HepG2 (cell line): ENCODE results near the gene CKAP2L.

Experiments
- CEBPB ChIP-seq: IDR thresholded peaks from 2 replicates; pipeline ENCODE4 v1.6.1; 2011; ENCODE audit warnings: low read depth, low read length, improper control_type of control experiment, borderline replicate concordance
- CTCF ChIP-seq: sonication (generic); formaldehyde crosslinking; IDR thresholded peaks from 2 replicates; pipeline ENCODE4 v1.5.0; 2020; ENCODE audit warnings: mild to moderate bottlenecking, missing genetic modification reagents, moderate library complexity
- KAT7 ChIP-seq: IDR thresholded peaks from 2 replicates; pipeline ENCODE4 v1.6.1; 2018; ENCODE audit warnings: borderline replicate concordance, missing compliant biosample characterization
- MAX ChIP-seq: IDR thresholded peaks from 2 replicates; pipeline ENCODE4 v1.6.1; 2012; ENCODE audit warnings: inconsistent platforms
- MIER3 ChIP-seq: IDR thresholded peaks from 2 replicates; pipeline ENCODE4 v1.6.1; 2016; ENCODE audit warnings: missing compliant biosample characterization, borderline replicate concordance
- NR2F1 ChIP-seq, 2 experiments: fragments of 450-650 bp in 1 of 2; formaldehyde crosslinking in 1 of 2; IDR thresholded peaks; 2 replicates each; pipeline versions ENCODE4 v1.5.0 to v1.6.1; 2016 to 2020; ENCODE audit warnings: mild to moderate bottlenecking in 1 of 2, missing compliant biosample characterization in 1 of 2, missing genetic modification reagents in 1 of 2, moderate library complexity in 1 of 2
- POLR2A ChIP-seq, 2 experiments: IDR thresholded peaks; 2 replicates each; pipeline ENCODE4 v1.6.1; 2011; ENCODE audit warnings: low read depth in 2 of 2, low read length in 2 of 2, mild to moderate bottlenecking in 1 of 2, moderate library complexity in 1 of 2; ENCODE audit not compliant: insufficient read depth in 1 of 2
- RERE ChIP-seq: IDR thresholded peaks from 2 replicates; pipeline ENCODE4 v1.6.1; 2016; ENCODE audit warnings: low read depth, missing genetic modification reagents, missing compliant biosample characterization
- RFX5 ChIP-seq: IDR thresholded peaks from 2 replicates; pipeline ENCODE4 v1.6.1; 2011; ENCODE audit warnings: low read depth, low read length, improper control_type of control experiment
- ZNF121 ChIP-seq: sonication (generic); formaldehyde crosslinking; IDR thresholded peaks from 2 replicates; pipeline ENCODE4 v1.5.0; 2020; ENCODE audit warnings: mild to moderate bottlenecking, missing genetic modification reagents
- ZNF296 ChIP-seq: sonication (generic); formaldehyde crosslinking; conservative IDR thresholded peaks from 2 replicates; pipeline ENCODE4 v1.5.0; 2020; ENCODE audit warnings: mild to moderate bottlenecking, missing genetic modification reagents
- ZNF704 ChIP-seq: sonication (generic); formaldehyde crosslinking; IDR thresholded peaks from 2 replicates; pipeline ENCODE4 v1.8.1; 2023; ENCODE audit warnings: mild to moderate bottlenecking, inconsistent platforms, moderate library complexity, missing genetic modification reagents, borderline replicate concordance
- ZNF780A ChIP-seq: sonication (generic); formaldehyde crosslinking; IDR thresholded peaks from 2 replicates; pipeline ENCODE4 v1.8.0; 2022; ENCODE audit warnings: mild to moderate bottlenecking, missing genetic modification reagents, moderate library complexity

GRCh38 chr2:112794841-112795240 is 30.4 kb upstream of the CKAP2L start:
- TF ChIP-seq RERE (CRISPR knock-in tag) (no peak), MAX (no peak), ZNF780A (CRISPR knock-in tag) (no peak), POLR2A (IDR thresholded peaks at IDR 0.05; ENCODE audit: insufficient read depth in 1 of 2, low read depth in 2 of 2, low read length in 2 of 2) (no peak), CTCF (CRISPR knock-in tag) (no peak), CEBPB (no peak), NR2F1 (CRISPR knock-in tag; IDR thresholded peaks at IDR 0.05) (no peak), KAT7 (CRISPR knock-in tag) (no peak), MIER3 (no peak), ZNF704 (CRISPR knock-in tag) (no peak), ZNF121 (CRISPR knock-in tag) (no peak), ZNF296 (CRISPR knock-in tag) (no peak), RFX5 (no peak)
